Progenitor cell of endocrine pancreas (in vitro differentiated cells): ENCODE data around the gene BCL2L1. TPM values are rescaled to one million over a fixed set of nuclear protein-coding genes. Genes with fewer than 3 reads are reported as not detected.

Experiments
- DNase-seq: peaks from one replicate; pipeline ENCODE4 v3.0.0; 2021; ENCODE audit warnings: low spot score; ENCODE audit not compliant: unreplicated experiment
- H3K27ac Mint-ChIP-seq: 2 replicates; pipeline ENCODE4 v1.8.0; 2021; ENCODE audit warnings: mild to moderate bottlenecking, moderate library complexity, mixed read lengths
- H3K27me3 Mint-ChIP-seq: 2 replicates; pipeline ENCODE4 v1.8.0; 2021; ENCODE audit warnings: mixed read lengths
- H3K36me3 Mint-ChIP-seq: 2 replicates; pipeline ENCODE4 v1.8.0; 2022; ENCODE audit warnings: mixed read lengths; ENCODE audit not compliant: insufficient read depth
- H3K4me1 Mint-ChIP-seq: 2 replicates; pipeline ENCODE4 v1.8.0; 2021; ENCODE audit warnings: low read depth, mixed read lengths
- H3K4me3 Mint-ChIP-seq: 2 replicates; pipeline ENCODE4 v1.8.0; 2021; ENCODE audit warnings: low read depth, mild to moderate bottlenecking, moderate library complexity, mixed read lengths
- H3K9me3 Mint-ChIP-seq: 2 replicates; pipeline ENCODE4 v1.8.0; 2021; ENCODE audit warnings: low read depth, mixed read lengths
- CTCF ChIP-seq: fragments of 200-600 bp; sonication (generic); IDR thresholded peaks from one replicate; pipeline ENCODE4 v1.5.0; 2021; ENCODE audit warnings: antibody characterized with exemption, mild to moderate bottlenecking; ENCODE audit not compliant: unreplicated experiment
- total RNA-seq: library from RNA; stranded (reverse); gene quantifications from 2 replicates; pipeline ENCODE4 v1.2.1, GENCODE V29; 2021

BCL2L1 gene
- total RNA-seq, 1 donor from 2014 or later: 130 TPM

- peaks cover 52% of the 10 kb centered on the region for H3K4me1 Mint-ChIP-seq
- peak overlapping the region; percentile 73 for H3K27ac Mint-ChIP-seq
- no peak for TF ChIP-seq CTCF
- no peaks in the 10 kb centered on the region for H3K9me3 Mint-ChIP-seq
- DNase-seq: no peak
- H3K4me3 Mint-ChIP-seq: no peak overlapping the region
- H3K27me3 Mint-ChIP-seq: no peaks in the 10 kb centered on the region
- H3K36me3 Mint-ChIP-seq: peaks cover 31% of the 10 kb centered on the region
Observed at GRCh38 chr20:31680286-31681127, 42.2 kb downstream of the BCL2L1 start.

- H3K4me1 Mint-ChIP-seq: peaks cover 57% of the 10 kb centered on the region
- peak overlapping the region; percentile 92 for H3K27ac Mint-ChIP-seq
- no peaks in the 10 kb centered on the region for H3K27me3 Mint-ChIP-seq
- peaks cover 31% of the 10 kb centered on the region for H3K36me3 Mint-ChIP-seq
- TF ChIP-seq CTCF: no peak
- H3K9me3 Mint-ChIP-seq: no peaks in the 10 kb centered on the region
- DNase-seq: no peak
- H3K4me3 Mint-ChIP-seq: peak overlapping the region; percentile 18
Observed at GRCh38 chr20:31679357-31680285, 43.0 kb downstream of the BCL2L1 start.

- peaks cover 56% of the 10 kb centered on the region for H3K4me1 Mint-ChIP-seq
- no peaks in the 10 kb centered on the region for H3K9me3 Mint-ChIP-seq
- H3K27me3 Mint-ChIP-seq: no peaks in the 10 kb centered on the region
- TF ChIP-seq CTCF: no peak
- H3K36me3 Mint-ChIP-seq: peaks cover 26% of the 10 kb centered on the region
- peak overlapping the region; percentile 18 for H3K4me3 Mint-ChIP-seq
- no peak for DNase-seq
- H3K27ac Mint-ChIP-seq: peak overlapping the region; percentile 92
Observed at GRCh38 chr20:31678389-31679356, 44.0 kb downstream of the BCL2L1 start.

GRCh38 chr20:31677553-31678260 is 45.0 kb downstream of the BCL2L1 start:
- TF ChIP-seq CTCF: no peak
- Mint-ChIP-seq H3K27me3 (no peaks in the 10 kb centered on the region), H3K36me3 (peaks cover 27% of the 10 kb centered on the region), H3K4me1 (peaks cover 53% of the 10 kb centered on the region), H3K9me3 (no peaks in the 10 kb centered on the region), H3K27ac (peak overlapping the region; percentile 92), H3K4me3 (no peak overlapping the region)
- no peak for DNase-seq
